Stimulated activated effector memory CD8-positive, alpha-beta T cell treated with anti-CD3 and anti-CD28 coated beads, Interleukin-12 subunit alpha, Interleukin-12 subunit beta, amount 100 ng/mL, for 72 hours (primary cell): ENCODE results near the gene MRGPRX4.
"Not testable (repeated sequence)": the region's sequence is repeated elsewhere in the genome, so short reads cannot be mapped to it uniquely, and the experiment has no call there.

Source experiments
- ATAC-seq: fragments of 150-1000 bp; cut with Tn5 transposase; 2 replicates; pipeline ENCODE4 v1.10.0; 2021
- DNase-seq, 2 donors: peaks; one replicate each; pipeline ENCODE4 v3.0.0; 2021 to 2022; ENCODE audit warnings: low spot score in 2 of 2
- H3K27ac Mint-ChIP-seq: one replicate; pipeline ENCODE4 v1.8.0; 2022; ENCODE audit warnings: mild to moderate bottlenecking, mixed read lengths
- H3K36me3 Mint-ChIP-seq: one replicate; pipeline ENCODE4 v1.8.0; 2022; ENCODE audit warnings: mild to moderate bottlenecking, mixed read lengths
- H3K4me1 Mint-ChIP-seq: one replicate; pipeline ENCODE4 v1.8.0; 2022; ENCODE audit warnings: mixed read lengths
- H3K4me3 Mint-ChIP-seq: one replicate; pipeline ENCODE4 v1.8.0; 2022; ENCODE audit warnings: mild to moderate bottlenecking, mixed read lengths
- H3K9me3 Mint-ChIP-seq: one replicate; pipeline ENCODE4 v1.8.0; 2022; ENCODE audit warnings: mixed read lengths

The MRGPRX4 gene

GRCh38 chr11:18191376-18191775 lies 18.7 kb downstream of the MRGPRX4 start:
- ATAC-seq (no peak), DNase-seq (no peak)
- no peaks in the 10 kb centered on the region for H3K36me3 Mint-ChIP-seq
- no peaks in the 10 kb centered on the region for H3K4me1 Mint-ChIP-seq
- no peak overlapping the region for H3K27ac Mint-ChIP-seq
- no peak overlapping the region for H3K4me3 Mint-ChIP-seq
- no peaks in the 10 kb centered on the region for H3K9me3 Mint-ChIP-seq

DNA sequence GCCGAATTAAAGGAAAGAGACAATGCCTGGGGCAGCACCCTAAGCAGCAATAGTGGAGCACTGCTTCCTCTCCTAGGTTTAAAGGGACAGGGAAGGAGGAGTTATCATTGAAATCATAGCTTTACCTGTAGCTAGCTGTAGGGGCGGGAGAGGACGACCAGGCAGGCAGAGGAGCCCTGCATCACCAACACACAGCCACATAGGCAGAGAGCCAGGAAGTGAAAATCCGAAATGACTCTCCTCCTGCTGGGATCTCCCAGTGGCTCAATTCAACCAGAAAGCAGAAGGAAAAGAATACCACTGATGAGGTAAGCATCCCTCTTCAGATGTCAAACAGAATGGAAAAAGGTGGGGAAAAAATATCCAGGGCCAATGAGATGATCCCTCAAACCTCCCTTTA lies 20.4 kb downstream of the MRGPRX4 start:
- ATAC-seq (peak; percentile 43), DNase-seq (no peak)
- Mint-ChIP-seq H3K36me3 (no peaks in the 10 kb centered on the region), H3K4me3 (no peak overlapping the region), H3K4me1 (no peaks in the 10 kb centered on the region), H3K9me3 (no peaks in the 10 kb centered on the region), H3K27ac (no peak overlapping the region)

GRCh38 chr11:18196532-18196931 lies 23.9 kb downstream of the MRGPRX4 start:
- H3K4me3 Mint-ChIP-seq, result no peak overlapping the region
- no peaks in the 10 kb centered on the region for H3K4me1 Mint-ChIP-seq
- H3K36me3 Mint-ChIP-seq, result no peaks in the 10 kb centered on the region
- ATAC-seq, result no peak
- no peak for DNase-seq
- H3K9me3 Mint-ChIP-seq, result no peaks in the 10 kb centered on the region
- H3K27ac Mint-ChIP-seq, result no peak overlapping the region

GRCh38 chr11:18197738-18198137 lies 25.1 kb downstream of the MRGPRX4 start:
- H3K9me3 Mint-ChIP-seq, DNase-seq, ATAC-seq, H3K4me1 Mint-ChIP-seq, H3K4me3 Mint-ChIP-seq, H3K27ac Mint-ChIP-seq, H3K36me3 Mint-ChIP-seq: not testable (repeated sequence)

- Mint-ChIP-seq H3K36me3 (no peaks in the 10 kb centered on the region), H3K4me3 (no peak overlapping the region), H3K9me3 (no peaks in the 10 kb centered on the region), H3K27ac (no peak overlapping the region), H3K4me1 (peaks cover 7% of the 10 kb centered on the region)
- ATAC-seq (peak; percentile 59), DNase-seq (no peak)
Measured at GRCh38 chr11:18203723-18204122, 31.1 kb downstream of the MRGPRX4 start.

GRCh38 chr11:18204220-18204619 lies 31.6 kb downstream of the MRGPRX4 start:
- H3K4me3 Mint-ChIP-seq, result no peak overlapping the region
- no peaks in the 10 kb centered on the region for H3K36me3 Mint-ChIP-seq
- no peak for ATAC-seq
- peaks cover 7% of the 10 kb centered on the region for H3K4me1 Mint-ChIP-seq
- no peaks in the 10 kb centered on the region for H3K9me3 Mint-ChIP-seq
- H3K27ac Mint-ChIP-seq, result no peak overlapping the region
- no peak for DNase-seq

- H3K9me3 Mint-ChIP-seq, result no peaks in the 10 kb centered on the region
- DNase-seq (no peak), ATAC-seq (no peak)
- no peak overlapping the region for H3K27ac Mint-ChIP-seq
- no peak overlapping the region for H3K4me3 Mint-ChIP-seq
- H3K4me1 Mint-ChIP-seq, result peaks cover 7% of the 10 kb centered on the region
- H3K36me3 Mint-ChIP-seq, result no peaks in the 10 kb centered on the region
Measured at GRCh38 chr11:18204771-18205170, 32.1 kb downstream of the MRGPRX4 start.

DNA sequence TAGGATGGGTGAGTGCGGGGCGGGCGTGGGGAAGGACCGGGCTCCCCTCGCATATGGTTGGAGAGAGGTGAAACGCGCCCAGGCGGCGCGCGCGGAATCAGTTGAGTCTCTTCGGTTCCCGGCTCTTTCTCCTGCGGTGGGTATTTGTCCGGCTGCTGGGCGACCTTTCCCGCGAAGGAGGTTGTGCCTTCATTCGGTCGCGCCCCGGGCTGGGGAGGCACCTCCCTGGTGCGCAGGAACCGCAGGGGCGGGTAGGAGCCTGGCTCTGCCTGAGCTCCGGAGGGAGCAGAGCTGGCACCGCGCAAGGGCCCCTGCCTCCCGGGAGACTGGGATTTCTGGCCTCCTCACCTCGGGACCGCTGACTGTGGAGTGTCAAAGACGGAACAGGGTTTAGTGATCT lies 36.4 kb downstream of the MRGPRX4 start:
- H3K4me3 Mint-ChIP-seq, result no peak overlapping the region
- peaks cover 7% of the 10 kb centered on the region for H3K4me1 Mint-ChIP-seq
- H3K27ac Mint-ChIP-seq, result no peak overlapping the region

DNA sequence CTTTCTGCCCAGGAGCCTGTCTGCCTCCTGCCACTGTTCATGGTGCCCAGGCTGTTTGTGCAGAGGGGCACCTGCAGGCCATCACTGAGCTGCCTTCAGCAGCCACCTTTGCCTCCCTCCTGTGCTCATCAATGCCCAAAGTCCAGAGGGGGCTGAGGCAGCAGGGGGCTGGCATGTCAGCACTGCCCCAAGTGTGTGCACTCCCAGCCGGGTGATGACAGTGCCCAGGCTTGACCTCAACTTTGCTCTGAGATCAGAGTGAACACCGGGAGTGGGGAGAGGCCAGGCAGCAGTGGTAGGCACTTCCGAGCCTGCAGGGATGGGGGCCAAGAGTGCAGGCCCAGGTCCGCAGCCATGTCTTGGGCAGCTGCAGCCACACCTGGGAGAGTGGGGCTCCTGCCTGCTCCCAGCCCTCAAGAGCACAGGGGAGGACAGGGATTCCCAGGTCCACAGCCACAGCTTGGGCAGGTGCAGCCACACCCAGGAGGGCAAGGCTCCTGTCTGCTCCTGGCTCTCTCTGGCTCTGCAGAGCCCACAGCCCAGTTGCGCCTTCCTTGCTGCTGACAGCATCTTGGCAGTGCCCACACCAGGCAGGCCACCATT lies 48.7 kb downstream of the MRGPRX4 start:
- Mint-ChIP-seq H3K36me3 (no peaks in the 10 kb centered on the region), H3K4me1 (no peaks in the 10 kb centered on the region), H3K4me3 (no peak overlapping the region), H3K27ac (no peak overlapping the region), H3K9me3 (no peaks in the 10 kb centered on the region)
- DNase-seq, result no peak
- no peak for ATAC-seq

More for the DNA sequence above, 36.4 kb downstream of the MRGPRX4 start:
- DNase-seq, result no peak
- Mint-ChIP-seq H3K36me3 (no peaks in the 10 kb centered on the region), H3K9me3 (no peaks in the 10 kb centered on the region)
- ATAC-seq, result no peak

DNA sequence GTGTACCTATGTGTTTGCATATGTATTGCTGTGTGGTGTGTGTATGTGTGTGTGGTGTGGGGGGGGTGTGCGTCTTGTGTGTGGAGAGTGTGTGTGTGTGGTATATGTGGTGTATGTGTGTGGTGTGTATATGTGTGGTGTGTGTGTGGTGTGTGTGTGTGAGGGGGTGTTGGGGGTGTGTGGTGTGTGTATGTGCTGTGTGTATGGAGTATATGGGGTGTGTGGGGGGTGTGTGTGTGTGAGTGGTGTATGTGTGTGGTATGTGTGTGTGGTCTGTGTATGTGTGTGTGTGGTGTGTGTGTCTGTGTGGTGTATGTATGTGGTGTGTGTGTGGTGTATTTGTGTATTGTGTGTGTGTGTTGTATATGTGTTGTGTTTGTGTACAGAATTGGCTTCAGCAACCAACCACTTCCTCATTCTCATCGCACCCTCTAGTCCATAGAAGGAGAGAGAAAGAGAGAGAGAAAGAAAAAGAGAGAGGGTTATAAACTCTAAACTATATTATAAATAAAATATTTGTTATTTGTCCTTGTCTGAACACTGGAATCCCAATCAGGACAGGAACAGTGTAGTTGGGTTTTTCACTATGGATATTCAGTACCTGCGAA lies 50.3 kb downstream of the MRGPRX4 start:
- Mint-ChIP-seq H3K36me3 (no peaks in the 10 kb centered on the region), H3K4me3 (no peak overlapping the region), H3K4me1 (no peaks in the 10 kb centered on the region), H3K9me3 (no peaks in the 10 kb centered on the region), H3K27ac (no peak overlapping the region)
- no peak for ATAC-seq
- no peak for DNase-seq
